Aorta (tissue), 5 donors: ENCODE data around the gene B3GNT5. TPM values are rescaled to one million over a fixed set of nuclear protein-coding genes. Genes with fewer than 3 reads are reported as not detected.
A peak's percentile ranks its signal among the peaks of the same experiment; 100 is the strongest.

Source experiments
- ATAC-seq: fragments of 200-7000 bp; cut with Tn5 transposase; one replicate; pipeline ENCODE4 v1.9.1; 2022; ENCODE audit warnings: moderate library complexity; ENCODE audit not compliant: low FRiP score
- DNase-seq, 2 donors: peaks; one replicate each; pipeline ENCODE4 v3.0.0-alpha.2; 2020
- H3K27ac ChIP-seq, 2 donors: one replicate each; pipeline ENCODE4 v1.5.1; 2013; ENCODE audit warnings: low read length in 2 of 2, mild to moderate bottlenecking in 2 of 2, moderate library complexity in 2 of 2, control low read depth in 1 of 2, inconsistent platforms in 1 of 2, low read depth in 1 of 2
- H3K27me3 ChIP-seq, 2 donors: one replicate each; pipeline ENCODE4 v1.6.1; 2013; ENCODE audit warnings: control low read depth in 1 of 2, low read length in 1 of 2, mild to moderate bottlenecking in 1 of 2, moderate library complexity in 1 of 2; ENCODE audit not compliant: insufficient read depth in 2 of 2, control insufficient read depth in 1 of 2
- H3K36me3 ChIP-seq, 2 donors: one replicate each; pipeline ENCODE4 v1.6.1; 2013; ENCODE audit warnings: control low read depth in 1 of 2, low read length in 1 of 2, mild to moderate bottlenecking in 1 of 2; ENCODE audit not compliant: insufficient read depth in 2 of 2, control insufficient read depth in 1 of 2
- H3K4me1 ChIP-seq, 2 donors: one replicate each; pipeline ENCODE4 v1.6.1; 2013; ENCODE audit warnings: low read length in 2 of 2, control low read depth in 1 of 2, mild to moderate bottlenecking in 1 of 2, moderate library complexity in 1 of 2; ENCODE audit not compliant: insufficient read depth in 2 of 2, control insufficient read depth in 1 of 2
- H3K4me3 ChIP-seq, 2 donors: one replicate each; pipeline ENCODE4 v1.5.1; 2013; ENCODE audit warnings: low read length in 2 of 2, control low read depth in 1 of 2, mild to moderate bottlenecking in 1 of 2
- H3K9me3 ChIP-seq: one replicate; pipeline ENCODE4 v1.6.1; 2013; ENCODE audit warnings: mild to moderate bottlenecking, low read length; ENCODE audit not compliant: control insufficient read depth
- WGBS, 2 donors: extraction: QIAGEN DNeasy Blood & Tissue Kit; methylation state at CpG; one replicate each; pipeline ENCODE4 v1.1.7; 2013; 5-methylcytosine and 5-hydroxymethylcytosine counted together
- intact Hi-C, 2 donors: fragments of 100-400 bp; cut with DNase I; formaldehyde crosslinking; loops; one replicate each; pipeline versions ENCODE4 v1.14.2 to v1.15.0; 2022
- polyA plus RNA-seq, 2 donors: library from polyadenylated mRNA; stranded (reverse); fragments of 200-250 nt; gene quantifications; one replicate each; pipeline ENCODE4 v1.2.3, GENCODE V29; 2013
- total RNA-seq, 2 donors: library from RNA; stranded (reverse); fragmentation: NEBNext Ultra II Directional; extraction: Animal tissue kit (Norgen Biotek cat#: 25700); gene quantifications; one replicate each; pipeline ENCODE4 v1.2.1, GENCODE V29; 2021
- donor health status: healthy with polysubstance abuse.
- donor health status: Bipolar disorder and iron deficiency.
- donor health status: DM: no; HTN: no; CAD: no.
- donor health status: DM: no; HTN: no; CAD: no.
- donor health status: DM: yes; HTN: yes; CAD: no.

Gene B3GNT5
- total and polyA plus RNA-seq, 4 donors, result 1.6 to 12.5 (median 9.6) TPM

- peaks cover 1% of the 10 kb centered on the region for H3K9me3 ChIP-seq
- DNase-seq (no peak), ATAC-seq (no peak)
- H3K4me3 ChIP-seq, result no peak overlapping the region
- intact Hi-C loops, result no loop called here
- H3K27ac ChIP-seq, result no peak overlapping the region
- no peaks in the 10 kb centered on the region for H3K4me1 ChIP-seq
- no peaks in the 10 kb centered on the region for H3K36me3 ChIP-seq
- no peaks in the 10 kb centered on the region for H3K27me3 ChIP-seq
Observed at GRCh38 chr3:183244981-183245476, 8.0 kb upstream of the B3GNT5 start.

DNA sequence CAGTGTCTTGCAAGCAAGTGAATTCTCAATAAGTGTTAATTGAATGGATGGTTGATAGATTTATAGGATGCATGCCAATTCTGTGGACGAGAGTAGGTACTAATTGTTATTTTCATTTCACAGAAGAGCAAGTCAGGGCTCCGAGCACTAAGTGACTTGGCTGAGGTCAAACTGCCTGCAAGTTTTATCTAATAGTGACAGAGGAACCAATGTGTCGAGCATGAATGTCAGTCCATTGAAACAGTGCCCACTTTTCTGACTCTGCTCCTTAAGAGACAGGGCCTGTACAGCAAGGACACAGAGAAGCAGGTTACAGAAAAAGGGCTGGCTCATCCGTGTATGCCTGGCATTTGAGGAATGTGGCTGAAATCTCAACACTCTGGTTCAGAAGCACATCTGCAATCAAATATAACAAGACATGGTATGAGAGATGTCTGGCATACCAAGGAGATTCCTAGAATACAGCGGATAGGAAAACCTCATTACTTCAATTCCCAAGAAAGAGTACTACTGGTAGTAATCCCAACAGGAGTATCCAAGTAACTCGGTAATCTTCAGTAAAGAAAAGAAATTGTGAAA is 6.0 kb upstream of the B3GNT5 start:
- WGBS, 2 donors, result 88 to 89% methylated on average over 6 of the region's 6 CpGs
- intact Hi-C loops, result no loop called here
- no peaks in the 10 kb centered on the region for H3K36me3 ChIP-seq

DNA sequence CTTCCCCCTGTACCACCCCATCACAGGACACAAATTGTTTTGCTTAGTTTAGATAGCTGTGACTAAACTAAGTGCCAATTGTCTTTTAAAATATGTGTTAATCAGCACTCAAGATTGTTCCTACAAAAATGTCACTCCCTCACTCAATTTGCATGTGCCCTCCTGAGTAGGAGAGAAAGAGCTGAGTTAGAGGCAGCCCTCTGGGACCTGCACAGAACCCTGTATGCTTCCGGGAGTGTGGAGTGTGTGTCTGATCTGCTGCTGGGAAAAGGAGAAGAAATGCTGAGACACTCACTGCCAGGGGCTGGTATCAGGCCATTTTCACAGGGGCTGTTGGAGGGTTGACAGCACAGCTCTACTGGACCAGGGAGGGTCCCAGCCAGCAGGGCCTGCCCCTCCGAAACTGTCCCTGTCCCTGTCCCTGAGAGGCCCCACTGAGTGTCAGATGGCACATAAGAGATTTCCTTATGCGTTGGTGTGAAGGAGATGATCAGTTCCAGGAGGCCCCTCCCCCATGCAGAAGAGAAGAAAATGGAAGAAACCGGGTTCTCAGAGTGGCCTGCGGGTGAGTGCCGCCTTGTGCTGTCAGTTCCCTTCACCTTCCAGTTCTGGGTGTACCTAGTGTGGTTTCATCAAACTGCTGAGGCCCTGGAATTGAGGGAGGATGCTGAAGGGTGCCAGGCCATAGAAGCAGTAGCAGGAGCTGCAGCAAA is 3.9 kb upstream of the B3GNT5 start:
- WGBS, 2 donors, result 81 to 89% methylated on average over 6 of the region's 6 CpGs
- intact Hi-C loops, result no loop called here
- ATAC-seq, result no peak
- Histone ChIP-seq H3K9me3 (no peaks in the 10 kb centered on the region), H3K4me3 (no peak overlapping the region), H3K27me3 (no peaks in the 10 kb centered on the region), H3K36me3 (no peaks in the 10 kb centered on the region), H3K27ac (no peak overlapping the region), H3K4me1 (no peaks in the 10 kb centered on the region)
- DNase-seq, result no peak

More for the DNA sequence above, 6.0 kb upstream of the B3GNT5 start:
- no peaks in the 10 kb centered on the region for H3K4me1 ChIP-seq
- peaks cover 1% of the 10 kb centered on the region for H3K9me3 ChIP-seq
- no peak overlapping the region for H3K4me3 ChIP-seq
- no peak for ATAC-seq
- no peak for DNase-seq
- no peak overlapping the region for H3K27ac ChIP-seq
- no peaks in the 10 kb centered on the region for H3K27me3 ChIP-seq

DNA sequence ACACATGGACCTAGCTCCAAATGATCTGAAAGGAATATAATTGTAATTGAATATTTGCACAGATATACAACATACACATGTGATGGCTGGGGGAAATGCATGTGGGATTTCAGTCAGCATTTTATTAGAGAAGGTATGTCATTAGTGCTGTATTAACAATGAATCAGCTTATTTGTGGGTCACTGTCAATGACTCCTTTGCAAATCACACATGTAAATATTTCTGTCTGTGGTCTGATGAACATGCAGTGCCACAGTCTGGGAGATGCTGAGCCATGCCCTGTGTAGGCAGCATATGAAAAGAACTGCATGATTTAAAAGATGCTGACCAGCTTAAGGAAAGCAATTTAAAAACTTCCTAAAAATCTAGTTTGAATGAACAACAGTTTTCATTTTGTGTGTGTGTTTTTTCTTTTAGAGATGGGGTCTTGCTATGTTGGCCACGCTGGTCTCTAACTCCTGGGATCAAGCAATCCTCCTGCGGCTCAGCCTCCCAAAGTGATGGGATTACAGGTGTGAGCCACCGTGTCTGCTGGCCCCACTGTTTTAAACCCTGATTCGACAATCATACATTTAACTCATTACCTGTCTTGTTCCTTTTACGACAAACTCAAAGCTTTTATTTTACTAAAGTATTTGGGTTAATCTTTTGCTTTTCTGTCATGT is 803 bp upstream of the B3GNT5 start:
- Histone ChIP-seq H3K4me1 (no peaks in the 10 kb centered on the region), H3K4me3 (peak overlapping the region in 1 of 2 donors; percentile 87), H3K27me3 (no peaks in the 10 kb centered on the region), H3K9me3 (no peaks in the 10 kb centered on the region), H3K36me3 (no peaks in the 10 kb centered on the region), H3K27ac (no peak overlapping the region)
- no peak for ATAC-seq
- DNase-seq, result no peak
- intact Hi-C loops, result loop anchor here in 1 of 2 donors (10.0 kb wide), 1 partner anchor 133 kb away; no protein-coding TSS in a partner anchor
- 93% methylated on average over 5 of the region's 5 CpGs for whole genome bisulfite sequencing, 2 donors

- H3K4me1 ChIP-seq, result no peaks in the 10 kb centered on the region
- 0 to 1% methylated on average over 82 to 111 of the region's 111 CpGs for WGBS, 2 donors
- peak overlapping the region; percentile 62 to 87 for H3K4me3 ChIP-seq
- no peaks in the 10 kb centered on the region for H3K9me3 ChIP-seq
- intact Hi-C loops, result loop anchor here in 1 of 2 donors (10.0 kb wide), 1 partner anchor 131 kb away; no protein-coding TSS in a partner anchor
- H3K27ac ChIP-seq, result peak overlapping the region in 1 of 2 donors; percentile 13
- peak; percentile 90 for ATAC-seq
- H3K36me3 ChIP-seq, result no peaks in the 10 kb centered on the region
- H3K27me3 ChIP-seq, result no peaks in the 10 kb centered on the region
- peak; percentile 86 to 93 for DNase-seq
Observed at GRCh38 chr3:183253528-183254486, 754 bp downstream of the B3GNT5 start.

GRCh38 chr3:183254487-183255347 is 1.7 kb downstream of the B3GNT5 start:
- Histone ChIP-seq H3K4me3 (peak overlapping the region; percentile 62 to 87), H3K27me3 (no peaks in the 10 kb centered on the region), H3K36me3 (no peaks in the 10 kb centered on the region), H3K4me1 (no peaks in the 10 kb centered on the region), H3K27ac (no peak overlapping the region), H3K9me3 (no peaks in the 10 kb centered on the region)
- 16 to 21% methylated on average over 30 to 49 of the region's 49 CpGs for WGBS, 2 donors
- intact Hi-C loops, result loop anchor here in 1 of 2 donors (10.0 kb wide), 1 partner anchor 130 kb away; no protein-coding TSS in a partner anchor
- ATAC-seq (peak; percentile 24), DNase-seq (peak in 1 of 2 donors; percentile 76)

DNA sequence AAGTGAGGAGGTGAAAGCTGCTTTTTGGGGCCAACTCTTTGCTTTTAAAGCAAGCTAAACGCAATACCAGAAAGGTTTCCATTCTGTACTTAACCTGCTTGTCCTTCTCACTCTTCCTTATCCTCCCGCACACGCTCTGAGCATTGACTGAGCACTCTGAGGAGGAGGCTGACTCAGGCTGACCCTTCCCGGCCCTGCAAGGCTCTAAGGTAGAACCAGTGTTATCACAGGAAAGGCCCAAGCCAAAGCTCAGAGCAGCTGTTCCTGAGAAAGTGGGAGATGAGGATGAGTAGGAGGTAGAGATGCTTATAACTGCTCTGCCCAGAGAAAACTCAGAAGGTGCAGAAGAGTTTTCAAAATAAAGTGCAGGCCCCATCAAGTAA is 2.3 kb downstream of the B3GNT5 start:
- Histone ChIP-seq H3K36me3 (no peaks in the 10 kb centered on the region), H3K4me1 (no peaks in the 10 kb centered on the region), H3K9me3 (no peaks in the 10 kb centered on the region), H3K27me3 (no peaks in the 10 kb centered on the region), H3K4me3 (no peak overlapping the region), H3K27ac (no peak overlapping the region)
- WGBS, 2 donors, result 89 to 95% methylated on average over 4 of the region's 4 CpGs
- intact Hi-C loops, result loop anchor here in 1 of 2 donors (10.0 kb wide), 1 partner anchor 129 kb away; no protein-coding TSS in a partner anchor
- ATAC-seq (no peak), DNase-seq (no peak)
